HAP-1 (cell line): ENCODE data around the gene SNX15.
"Not testable (repeated sequence)": the region's sequence is repeated elsewhere in the genome, so short reads cannot be mapped to it uniquely, and the experiment has no call there.

Source experiments
- DNase-seq, 2 experiments: peaks; one replicate each; pipeline ENCODE4 v3.0.0-alpha.2; 2016 to 2020; ENCODE audit warnings: low spot score in 2 of 2
- H3K27me3 ChIP-seq: fragments of 250-450 bp; sonication (Bioruptor Pico); 2 replicates; pipeline ENCODE4 v1.5.1; 2020; ENCODE audit warnings: low read depth, mild to moderate bottlenecking, moderate library complexity
- H3K36me3 ChIP-seq: fragments of 250-450 bp; sonication (Bioruptor Pico); replicated peaks from 2 replicates; pipeline ENCODE4 v1.5.1; 2020; ENCODE audit warnings: mild to moderate bottlenecking
- H3K4me1 ChIP-seq: fragments of 250-450 bp; sonication (Bioruptor Pico); 2 replicates; pipeline ENCODE4 v1.5.1; 2020; ENCODE audit warnings: mild to moderate bottlenecking
- H3K4me3 ChIP-seq: fragments of 250-450 bp; sonication (Bioruptor Pico); 2 replicates; pipeline ENCODE4 v1.5.1; 2020; ENCODE audit warnings: mild to moderate bottlenecking, moderate library complexity
- H3K9me3 ChIP-seq: fragments of 250-450 bp; sonication (Bioruptor Pico); 2 replicates; pipeline ENCODE4 v1.5.1; 2020; ENCODE audit warnings: mild to moderate bottlenecking, moderate library complexity
- in situ Hi-C: fragments of 300-500 bp; cut with MboI; formaldehyde crosslinking; loops from 3 replicates; pipeline ENCODE4 v1.14.3; 2020; ENCODE audit warnings: low sequenced_read_pairs, inconsistent platforms, mixed read lengths

The SNX15 gene, protein sequence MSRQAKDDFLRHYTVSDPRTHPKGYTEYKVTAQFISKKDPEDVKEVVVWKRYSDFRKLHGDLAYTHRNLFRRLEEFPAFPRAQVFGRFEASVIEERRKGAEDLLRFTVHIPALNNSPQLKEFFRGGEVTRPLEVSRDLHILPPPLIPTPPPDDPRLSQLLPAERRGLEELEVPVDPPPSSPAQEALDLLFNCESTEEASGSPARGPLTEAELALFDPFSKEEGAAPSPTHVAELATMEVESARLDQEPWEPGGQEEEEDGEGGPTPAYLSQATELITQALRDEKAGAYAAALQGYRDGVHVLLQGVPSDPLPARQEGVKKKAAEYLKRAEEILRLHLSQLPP

DNA sequence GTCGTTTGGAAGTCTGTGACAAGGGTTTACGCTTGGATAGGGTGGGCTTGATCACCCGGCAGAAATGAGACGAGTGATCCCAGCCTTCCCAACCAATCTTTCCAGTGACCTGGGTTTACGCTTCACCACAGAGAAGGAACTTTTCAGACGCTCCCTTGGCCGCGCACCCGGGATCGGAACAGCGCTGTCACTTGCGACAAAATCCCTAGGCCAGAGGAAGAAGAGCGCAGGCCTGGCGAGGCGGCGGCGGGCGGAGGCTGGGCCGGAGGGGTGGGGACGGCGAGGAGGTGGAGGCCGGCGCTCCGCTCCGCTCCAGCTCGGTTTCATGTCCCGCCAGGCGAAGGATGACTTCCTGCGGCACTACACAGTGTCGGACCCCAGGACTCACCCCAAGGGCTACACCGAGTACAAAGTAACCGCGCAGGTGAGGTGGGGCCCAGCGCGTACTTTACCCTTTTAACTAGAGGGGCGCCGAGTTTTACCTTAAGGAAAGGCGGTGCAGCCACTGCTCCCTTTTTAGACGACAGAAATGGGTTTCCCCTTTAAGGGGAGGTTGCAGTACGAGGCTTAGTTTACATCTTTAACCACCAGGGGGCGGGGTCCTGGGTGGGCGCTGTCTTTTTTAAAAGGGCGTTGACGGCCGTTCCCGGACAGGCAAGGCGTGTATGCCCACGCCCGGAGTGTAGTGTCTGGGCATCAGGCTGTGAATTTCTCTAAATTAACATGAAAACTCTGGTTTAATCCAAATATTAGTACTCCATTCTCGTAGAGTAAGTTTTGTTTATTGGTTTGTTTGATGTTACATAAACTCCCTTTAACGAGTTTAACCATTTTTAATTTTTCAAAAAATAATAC lies at the start of gene SNX15:
SNX15 (plus strand) TSS at position 227 of the 855 bp plus-strand sequence; CDS start at position 326, 99 bp downstream.
- no peaks in the 10 kb centered on the region for H3K27me3 ChIP-seq
- peak within 1 kb of the TSS; percentile 38 for H3K4me3 ChIP-seq
- peaks cover 7% of the 10 kb centered on the region for H3K4me1 ChIP-seq
- H3K9me3 ChIP-seq, result no peaks in the 10 kb centered on the region
- in situ Hi-C loops, result no loop called here
- DNase-seq, result peak; percentile 95 to 97
- no peaks in the 10 kb centered on the region for H3K36me3 ChIP-seq

DNA sequence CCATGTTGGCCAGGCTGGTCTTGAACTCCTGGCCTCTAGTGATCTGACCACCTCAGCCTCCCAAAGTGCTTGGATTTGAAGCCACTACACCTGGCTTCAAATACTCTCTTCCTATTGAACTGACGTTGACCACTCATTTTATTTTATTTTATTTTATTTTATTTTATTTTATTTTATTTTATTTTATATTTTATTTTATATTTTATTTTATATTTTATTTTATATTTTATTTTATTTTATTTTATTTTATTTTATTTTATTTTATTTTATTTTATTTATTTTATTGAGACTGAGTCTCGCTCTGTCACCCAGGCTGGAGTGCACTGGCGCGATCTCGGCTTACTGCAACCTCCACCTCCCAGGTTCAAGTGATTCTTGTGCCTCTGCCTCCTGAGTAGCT lies 43.9 kb upstream of the SNX15 start:
- H3K36me3 ChIP-seq, DNase-seq, H3K4me3 ChIP-seq, H3K4me1 ChIP-seq, in situ Hi-C loops, H3K9me3 ChIP-seq: not testable (repeated sequence)
- H3K27me3 ChIP-seq, result peaks cover 11% of the 10 kb centered on the region; the same call in 1 of the 2 replicates

- Histone ChIP-seq H3K9me3 (no peaks in the 10 kb centered on the region), H3K4me1 (peaks cover 3% of the 10 kb centered on the region; the same call in 1 of the 2 replicates), H3K4me3 (no peak overlapping the region), H3K27me3 (no peaks in the 10 kb centered on the region), H3K36me3 (no peaks in the 10 kb centered on the region)
- in situ Hi-C loops, result no loop called here
- no peak for DNase-seq
Measured at GRCh38 chr11:64987998-64988854, 39.0 kb upstream of the SNX15 start.

GRCh38 chr11:64989416-64989815 lies 37.8 kb upstream of the SNX15 start:
- Histone ChIP-seq H3K4me3 (no peak overlapping the region), H3K27me3 (0 out of 2 replicates have a peak, but pooled peaks cover 3% of the 10 kb centered on the region)

DNA sequence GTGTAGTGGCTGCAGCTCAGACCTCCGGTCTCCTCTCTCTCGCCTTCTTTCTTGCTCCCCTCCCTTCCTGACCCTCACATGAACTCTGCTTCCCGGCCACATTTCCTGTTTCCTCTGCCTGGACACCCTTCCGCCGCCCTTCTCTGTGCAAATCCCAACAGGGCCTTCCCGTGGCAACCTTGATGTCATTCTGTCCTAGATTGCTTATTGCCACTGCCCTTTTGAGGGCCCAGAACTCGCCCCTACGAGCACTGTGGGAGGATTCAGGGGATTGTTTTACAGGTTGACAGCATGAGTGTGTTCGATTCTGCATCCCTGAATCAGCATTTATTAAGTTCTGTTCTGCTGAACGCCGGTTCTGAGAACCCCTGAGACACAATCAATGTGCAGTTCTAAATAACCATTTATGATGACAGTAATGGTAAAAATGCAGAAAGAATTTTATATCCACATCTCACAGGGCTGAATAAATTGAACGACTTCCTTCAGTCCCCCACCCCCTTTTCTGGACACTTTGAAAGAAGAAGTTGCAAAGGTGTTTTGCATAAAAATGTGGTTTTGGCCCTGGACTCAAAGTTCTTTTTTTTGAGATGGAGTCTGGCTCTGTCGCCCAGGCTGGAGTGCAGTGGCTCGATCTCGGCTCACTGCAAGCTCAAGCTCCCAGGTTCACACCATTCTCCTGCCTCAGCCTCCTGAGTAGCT lies 36.9 kb upstream of the SNX15 start:
- no peak for DNase-seq
- Histone ChIP-seq H3K9me3 (no peaks in the 10 kb centered on the region), H3K4me1 (peaks cover 3% of the 10 kb centered on the region; the same call in 1 of the 2 replicates), H3K27me3 (0 out of 2 replicates have a peak, but pooled peaks cover 3% of the 10 kb centered on the region), H3K4me3 (no peak overlapping the region), H3K36me3 (no peaks in the 10 kb centered on the region)
- in situ Hi-C loops, result no loop called here

More at GRCh38 chr11:64989416-64989815, 37.8 kb upstream of the SNX15 start:
- DNase-seq, result no peak
- Histone ChIP-seq H3K4me1 (peaks cover 3% of the 10 kb centered on the region; the same call in 1 of the 2 replicates), H3K36me3 (no peaks in the 10 kb centered on the region), H3K9me3 (no peaks in the 10 kb centered on the region)
- in situ Hi-C loops, result no loop called here

DNA sequence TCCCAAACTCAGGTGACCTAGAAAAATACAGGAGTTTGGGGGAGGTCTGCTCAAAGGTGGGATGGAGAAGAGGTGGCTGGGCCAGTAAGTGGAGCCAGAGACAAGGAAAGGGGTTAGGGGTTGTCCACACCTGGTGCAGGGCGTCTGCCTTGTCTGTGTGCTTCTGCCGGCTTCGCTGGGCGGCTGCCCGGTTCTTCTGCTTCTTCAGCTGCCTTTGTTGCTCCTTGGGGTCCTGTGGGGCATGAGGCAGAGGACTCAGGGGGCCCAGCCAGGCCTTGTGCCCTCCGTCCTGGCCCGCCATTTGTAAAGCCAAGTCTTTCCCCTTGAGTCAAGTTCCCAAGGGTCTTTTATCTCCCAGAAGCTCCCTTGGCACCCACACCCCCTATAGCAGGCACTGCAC lies 32.9 kb upstream of the SNX15 start:
- H3K36me3 ChIP-seq, result no peaks in the 10 kb centered on the region
- 0 out of 2 replicates have a peak, but pooled peaks cover 3% of the 10 kb centered on the region for H3K27me3 ChIP-seq
- no peak for DNase-seq
- peaks cover 3% of the 10 kb centered on the region; the same call in 1 of the 2 replicates for H3K4me1 ChIP-seq
- H3K4me3 ChIP-seq, result no peak overlapping the region
- in situ Hi-C loops, result no loop called here
- H3K9me3 ChIP-seq, result no peaks in the 10 kb centered on the region

DNA sequence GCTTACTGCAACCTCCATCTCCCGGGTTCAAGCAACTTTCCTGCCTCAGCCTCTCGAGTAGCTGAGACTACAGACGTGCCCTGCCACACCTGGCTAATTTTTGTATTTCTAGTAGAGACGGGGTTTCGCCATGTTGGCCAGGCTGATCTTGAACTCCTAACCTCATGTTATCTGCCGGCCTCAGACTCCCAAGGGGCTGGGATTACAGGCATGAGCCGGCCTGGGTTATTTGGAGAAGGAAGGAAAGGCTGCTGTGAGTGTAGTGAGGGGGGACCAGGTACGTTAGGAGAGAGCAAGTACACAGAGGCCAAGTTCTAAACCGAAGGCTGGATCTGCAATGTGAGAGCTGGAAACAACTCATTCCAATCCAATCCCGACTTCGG lies 30.9 kb upstream of the SNX15 start:
- no peaks in the 10 kb centered on the region for H3K9me3 ChIP-seq
- H3K4me3 ChIP-seq, result no peak overlapping the region
- 0 out of 2 replicates have a peak, but pooled peaks cover 3% of the 10 kb centered on the region for H3K27me3 ChIP-seq
- no peaks in the 10 kb centered on the region for H3K36me3 ChIP-seq
- in situ Hi-C loops, result no loop called here
- H3K4me1 ChIP-seq, result peaks cover 6% of the 10 kb centered on the region; the same call in 1 of the 2 replicates
- no peak for DNase-seq

DNA sequence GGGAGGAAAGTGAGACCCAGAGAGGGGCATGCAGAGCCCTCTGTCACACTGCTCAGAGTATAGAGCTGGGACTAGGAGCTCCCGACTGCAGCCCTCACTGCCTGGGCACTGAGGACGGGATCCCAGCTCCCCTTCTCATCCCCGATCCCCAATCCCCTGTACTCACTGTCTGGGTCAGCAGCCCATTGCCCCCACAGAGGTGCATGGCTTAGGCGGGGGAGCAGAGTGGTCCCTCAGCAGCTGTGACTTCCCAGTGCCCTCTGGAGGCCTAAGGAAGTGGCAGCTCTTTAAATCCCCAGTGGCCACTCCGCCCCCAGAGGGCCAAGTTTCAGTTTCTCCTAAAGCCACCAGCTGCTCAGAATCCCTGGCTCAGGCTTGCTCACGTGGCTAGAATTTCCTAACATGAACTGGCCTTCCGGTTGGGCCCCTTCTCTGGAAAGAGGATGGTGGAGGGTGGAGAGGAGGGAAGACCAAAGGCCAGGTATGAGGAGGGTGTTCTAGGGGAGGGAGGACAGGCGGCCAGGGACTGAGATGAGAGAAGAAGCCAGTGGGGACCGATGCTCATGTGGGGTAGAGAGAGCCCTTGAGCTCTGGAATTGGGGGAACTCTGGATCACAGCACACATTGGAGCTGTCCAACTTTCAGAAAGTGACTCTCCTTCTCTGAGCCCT lies 30.4 kb upstream of the SNX15 start, which contains the start of gene BATF2:
BATF2 (minus strand) TSS at position 262 of the 671 bp plus-strand sequence; CDS start at position 205, 57 bp downstream.
- peak; percentile 41 to 67 for DNase-seq
- Histone ChIP-seq H3K4me1 (peaks cover 6% of the 10 kb centered on the region; the same call in 1 of the 2 replicates), H3K36me3 (no peaks in the 10 kb centered on the region), H3K9me3 (no peaks in the 10 kb centered on the region), H3K4me3 (no peak within 1 kb of the TSS), H3K27me3 (0 out of 2 replicates have a peak, but pooled peaks cover 3% of the 10 kb centered on the region)
- in situ Hi-C loops, result no loop called here

- no peak for DNase-seq
- H3K4me1 ChIP-seq, result peaks cover 6% of the 10 kb centered on the region; the same call in 1 of the 2 replicates
- H3K9me3 ChIP-seq, result no peaks in the 10 kb centered on the region
- 0 out of 2 replicates have a peak, but pooled peaks cover 3% of the 10 kb centered on the region for H3K27me3 ChIP-seq
- no peak overlapping the region for H3K4me3 ChIP-seq
- in situ Hi-C loops, result no loop called here
- no peaks in the 10 kb centered on the region for H3K36me3 ChIP-seq
Measured at GRCh38 chr11:64998141-64998540, 29.1 kb upstream of the SNX15 start.

DNA sequence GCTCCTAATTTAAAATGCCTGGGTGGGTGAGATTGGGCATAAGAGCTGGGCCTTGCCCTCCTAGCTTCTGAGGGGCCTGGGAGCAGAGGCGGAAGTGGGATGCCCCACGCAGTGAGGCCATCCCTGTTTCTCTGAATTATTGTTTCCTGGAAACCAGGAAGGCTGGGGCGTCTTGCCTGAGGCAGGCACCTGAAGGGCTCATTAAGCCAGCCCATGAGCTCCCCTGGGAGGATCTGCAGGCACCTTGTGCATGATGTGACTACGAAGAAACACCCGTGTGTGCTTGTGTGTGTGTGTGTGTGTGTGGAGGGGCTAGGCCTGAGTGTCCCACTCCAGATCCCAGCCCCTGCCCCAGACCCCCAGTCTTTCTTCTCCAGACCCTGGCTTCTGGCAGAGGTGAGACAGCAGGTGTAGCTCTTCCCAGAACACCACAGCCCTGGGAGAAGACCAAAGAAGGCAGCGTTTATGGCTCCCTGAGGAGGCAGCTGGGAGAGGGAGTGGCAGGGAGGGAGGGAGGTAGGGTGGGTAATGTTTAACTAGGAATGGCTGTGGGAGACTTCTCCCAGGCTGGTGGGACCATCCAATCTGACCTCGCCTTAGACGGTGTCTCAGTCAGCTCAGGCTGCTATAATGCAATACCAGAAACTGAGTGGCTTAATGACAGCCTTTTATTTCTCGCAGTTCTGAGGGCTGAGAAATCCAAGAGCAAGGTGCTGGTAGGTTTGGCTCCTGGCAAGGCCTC lies 28.4 kb upstream of the SNX15 start:
- Histone ChIP-seq H3K4me1 (peaks cover 6% of the 10 kb centered on the region; the same call in 1 of the 2 replicates), H3K4me3 (no peak overlapping the region), H3K27me3 (no peaks in the 10 kb centered on the region), H3K36me3 (no peaks in the 10 kb centered on the region), H3K9me3 (no peaks in the 10 kb centered on the region)
- DNase-seq, result no peak
- in situ Hi-C loops, result no loop called here

DNA sequence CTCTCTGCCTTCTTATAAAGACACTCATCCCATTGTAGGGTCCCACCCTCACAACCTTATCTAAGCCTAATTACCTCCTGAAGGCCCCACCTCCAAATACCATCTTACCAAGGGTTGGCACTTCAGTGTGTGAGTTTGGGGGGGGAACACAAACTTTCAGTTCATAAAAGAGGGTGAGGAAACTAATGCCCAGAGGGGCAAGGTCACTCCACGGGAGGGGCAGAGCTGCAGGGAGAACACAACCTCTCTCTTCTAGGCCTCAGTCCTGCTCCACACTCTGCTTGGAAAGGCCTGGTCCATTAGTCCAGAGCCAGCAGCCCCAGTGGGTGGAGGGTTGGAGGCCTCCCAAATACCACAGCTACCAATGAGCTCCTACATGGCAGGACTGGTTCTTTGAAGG lies 27.8 kb upstream of the SNX15 start:
- no peaks in the 10 kb centered on the region for H3K36me3 ChIP-seq
- no peak overlapping the region for H3K4me3 ChIP-seq
- H3K9me3 ChIP-seq, result no peaks in the 10 kb centered on the region
- no peak for DNase-seq
- peaks cover 6% of the 10 kb centered on the region; the same call in 1 of the 2 replicates for H3K4me1 ChIP-seq
- no peaks in the 10 kb centered on the region for H3K27me3 ChIP-seq
- in situ Hi-C loops, result no loop called here
